HL-60 (cell line): ENCODE measurements around the gene SMG9.

Source experiments
- GABPA ChIP-seq: IDR thresholded peaks from 2 replicates; pipeline ENCODE4 v1.6.1; 2012; ENCODE audit warnings: low read depth
- POLR2AphosphoS5 ChIP-seq: IDR thresholded peaks from 2 replicates; pipeline ENCODE4 v1.6.1; 2012; ENCODE audit warnings: low read depth
- SPI1 ChIP-seq: IDR thresholded peaks from 2 replicates; pipeline ENCODE4 v1.6.1; 2012; ENCODE audit warnings: low read depth, mild to moderate bottlenecking, borderline replicate concordance
- TF ChIP-seq, protein P1 (sequence below): IDR thresholded peaks from one replicate; pipeline ENCODE4 v1.5.1; 2011; ENCODE audit warnings: low read length, control low read depth, inconsistent platforms; ENCODE audit not compliant: insufficient read depth
- TF ChIP-seq, protein P2 (sequence below): IDR thresholded peaks from 2 replicates; pipeline ENCODE4 v1.6.1; 2012; ENCODE audit warnings: low read depth; ENCODE audit not compliant: insufficient replicate concordance

GRCh38 chr19:43779820-43780219 is 25.1 kb upstream of the SMG9 start:
- TF ChIP-seq, protein P1, sequence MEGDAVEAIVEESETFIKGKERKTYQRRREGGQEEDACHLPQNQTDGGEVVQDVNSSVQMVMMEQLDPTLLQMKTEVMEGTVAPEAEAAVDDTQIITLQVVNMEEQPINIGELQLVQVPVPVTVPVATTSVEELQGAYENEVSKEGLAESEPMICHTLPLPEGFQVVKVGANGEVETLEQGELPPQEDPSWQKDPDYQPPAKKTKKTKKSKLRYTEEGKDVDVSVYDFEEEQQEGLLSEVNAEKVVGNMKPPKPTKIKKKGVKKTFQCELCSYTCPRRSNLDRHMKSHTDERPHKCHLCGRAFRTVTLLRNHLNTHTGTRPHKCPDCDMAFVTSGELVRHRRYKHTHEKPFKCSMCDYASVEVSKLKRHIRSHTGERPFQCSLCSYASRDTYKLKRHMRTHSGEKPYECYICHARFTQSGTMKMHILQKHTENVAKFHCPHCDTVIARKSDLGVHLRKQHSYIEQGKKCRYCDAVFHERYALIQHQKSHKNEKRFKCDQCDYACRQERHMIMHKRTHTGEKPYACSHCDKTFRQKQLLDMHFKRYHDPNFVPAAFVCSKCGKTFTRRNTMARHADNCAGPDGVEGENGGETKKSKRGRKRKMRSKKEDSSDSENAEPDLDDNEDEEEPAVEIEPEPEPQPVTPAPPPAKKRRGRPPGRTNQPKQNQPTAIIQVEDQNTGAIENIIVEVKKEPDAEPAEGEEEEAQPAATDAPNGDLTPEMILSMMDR = peak; percentile 10
- no peak for TF ChIP-seq POLR2AphosphoS5
- no peak for TF ChIP-seq GABPA
- no peak for TF ChIP-seq SPI1
- TF ChIP-seq, protein P2, sequence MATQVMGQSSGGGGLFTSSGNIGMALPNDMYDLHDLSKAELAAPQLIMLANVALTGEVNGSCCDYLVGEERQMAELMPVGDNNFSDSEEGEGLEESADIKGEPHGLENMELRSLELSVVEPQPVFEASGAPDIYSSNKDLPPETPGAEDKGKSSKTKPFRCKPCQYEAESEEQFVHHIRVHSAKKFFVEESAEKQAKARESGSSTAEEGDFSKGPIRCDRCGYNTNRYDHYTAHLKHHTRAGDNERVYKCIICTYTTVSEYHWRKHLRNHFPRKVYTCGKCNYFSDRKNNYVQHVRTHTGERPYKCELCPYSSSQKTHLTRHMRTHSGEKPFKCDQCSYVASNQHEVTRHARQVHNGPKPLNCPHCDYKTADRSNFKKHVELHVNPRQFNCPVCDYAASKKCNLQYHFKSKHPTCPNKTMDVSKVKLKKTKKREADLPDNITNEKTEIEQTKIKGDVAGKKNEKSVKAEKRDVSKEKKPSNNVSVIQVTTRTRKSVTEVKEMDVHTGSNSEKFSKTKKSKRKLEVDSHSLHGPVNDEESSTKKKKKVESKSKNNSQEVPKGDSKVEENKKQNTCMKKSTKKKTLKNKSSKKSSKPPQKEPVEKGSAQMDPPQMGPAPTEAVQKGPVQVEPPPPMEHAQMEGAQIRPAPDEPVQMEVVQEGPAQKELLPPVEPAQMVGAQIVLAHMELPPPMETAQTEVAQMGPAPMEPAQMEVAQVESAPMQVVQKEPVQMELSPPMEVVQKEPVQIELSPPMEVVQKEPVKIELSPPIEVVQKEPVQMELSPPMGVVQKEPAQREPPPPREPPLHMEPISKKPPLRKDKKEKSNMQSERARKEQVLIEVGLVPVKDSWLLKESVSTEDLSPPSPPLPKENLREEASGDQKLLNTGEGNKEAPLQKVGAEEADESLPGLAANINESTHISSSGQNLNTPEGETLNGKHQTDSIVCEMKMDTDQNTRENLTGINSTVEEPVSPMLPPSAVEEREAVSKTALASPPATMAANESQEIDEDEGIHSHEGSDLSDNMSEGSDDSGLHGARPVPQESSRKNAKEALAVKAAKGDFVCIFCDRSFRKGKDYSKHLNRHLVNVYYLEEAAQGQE = no peak
